Measurements from ENCODE around the gene SDK2. TPM values are rescaled to one million over a fixed set of nuclear protein-coding genes. Genes with fewer than 3 reads are reported as not detected.

The SDK2 gene
- total and polyA plus RNA-seq, 9 of the 15 experiments (the other 6 are each of a cell fraction or from before 2014, with no cell fraction given) = 0.04 TPM; not detected in 8

- Histone ChIP-seq H2AFZ (ENCODE audit: low read depth, low read length) (peak overlapping the region; percentile 54), H3K9me1 (ENCODE audit: control insufficient read depth, insufficient read depth, low read length) (peaks cover 3% of the 10 kb centered on the region), H4K20me1 (replicated peaks; ENCODE audit: control insufficient read depth, insufficient read depth, low read length) (no peaks in the 10 kb centered on the region), H3K27ac (ENCODE audit: extremely low read depth, low read depth, low read length) (peak overlapping the region; percentile 9; the same call in 1 of the 3 replicates), H3K27me3 (ENCODE audit: control insufficient read depth in 2 of 2, insufficient read depth in 2 of 2, low read length in 2 of 2) (no peaks in the 10 kb centered on the region), H3K4me3 (no peak overlapping the region), H3K79me2 (ENCODE audit: control insufficient read depth, insufficient read depth, low read length) (no peaks in the 10 kb centered on the region), H3K4me2 (ENCODE audit: insufficient read depth, low read length) (peak overlapping the region; percentile 29), H3K9me3 (replicated peaks; ENCODE audit: control insufficient read depth, insufficient read depth, low read depth, low read length) (no peaks in the 10 kb centered on the region), H3K36me3 (ENCODE audit: control insufficient read depth, insufficient read depth, low read length) (no peaks in the 10 kb centered on the region), H3K4me1 (replicated peaks in 1 of 2; ENCODE audit: control insufficient read depth in 2 of 2, insufficient read depth in 2 of 2, low read length in 2 of 2) (peaks cover 14 to 15% of the 10 kb centered on the region in 2 experiments), H3K9ac (ENCODE audit: insufficient read depth in 1 of 2, low read depth in 2 of 2, low read length in 2 of 2) (peak overlapping the region; percentile 7 to 37; a peak in 2 of 4 replicates)
- in situ Hi-C loops (cut with MboI) (no loop called here), intact Hi-C loops (cut with micrococcal nuclease) (no loop called here)
- ChIA-PET CTCF (ENCODE audit: low intra/inter-chr PET ratio) (interaction anchor here (0.6 kb wide), 1 partner anchor 1842 kb away, joined by 3 read pairs; no protein-coding TSS in a partner anchor), POLR2A (interaction anchor here (0.5 to 1.5 kb wide), 9 partner anchors 8 to 503 kb away, joined by 3 to 5 read pairs (median 3); no protein-coding TSS in a partner anchor)
- WGBS (ENCODE audit: insufficient coverage, low coverage, missing lambda C conversion rate) = 24% methylated on average over 9 of the region's 9 CpGs
- FAIRE-seq = no peak
- DNase-seq (ENCODE audit: extremely low read depth in 1 of 4, low spot score in 3 of 4) = peak in 3 of 4 experiments; percentile 30 to 47 (median 41)
- no TSS peak for BruUV-seq (replicated peaks)
- ATAC-seq = peak; percentile 35
- TF ChIP-seq TCF3 (CRISPR knock-in tag; IDR thresholded peaks at IDR 0.05) (peak; percentile 29; the same call in 1 of the 2 replicates), RCOR1 (IDR thresholded peaks at IDR 0.05; ENCODE audit: borderline replicate concordance in 1 of 2, low read depth in 2 of 2, low read length in 2 of 2) (no peak), GABPA (tag; conservative IDR thresholded peaks at IDR 0.05; ENCODE audit: low read depth) (no peak), ZHX1 (conservative IDR thresholded peaks at IDR 0.05; ENCODE audit: low read length) (no peak), ZEB2 (IDR thresholded peaks at IDR 0.05) (peak; percentile 56; the same call in 1 of the 2 replicates), ZNF134 (CRISPR knock-in tag; conservative IDR thresholded peaks at IDR 0.05) (no peak), RBM15 (IDR thresholded peaks at IDR 0.05; ENCODE audit: insufficient read depth, low read length) (no peak), NONO (IDR thresholded peaks at IDR 0.05; ENCODE audit: low read depth in 2 of 2, low read length in 1 of 2) (no peak), ZBTB8A (IDR thresholded peaks at IDR 0.05; ENCODE audit: partially characterized antibody) (no peak), ARID2 (IDR thresholded peaks at IDR 0.05) (no peak), BCLAF1 (IDR thresholded peaks at IDR 0.05; ENCODE audit: borderline replicate concordance in 1 of 2, control insufficient read depth in 1 of 2, low read depth in 2 of 2, low read length in 1 of 2) (no peak), ZBTB33 (CRISPR knock-in tag; IDR thresholded peaks at IDR 0.05) (no peak)
These were observed 326.5 kb downstream of the SDK2 start for GRCh38 chr17:73317513-73318426.

Data from K562 (cell line).